NCI-H1417 (cell line): ENCODE results near the gene WDR46.

ENCODE experiments used
- DNase-seq, 3 experiments: peaks; one replicate each; lab custom pipeline; 2025; lab: John Stamatoyannopoulos, UW

Gene WDR46, protein sequence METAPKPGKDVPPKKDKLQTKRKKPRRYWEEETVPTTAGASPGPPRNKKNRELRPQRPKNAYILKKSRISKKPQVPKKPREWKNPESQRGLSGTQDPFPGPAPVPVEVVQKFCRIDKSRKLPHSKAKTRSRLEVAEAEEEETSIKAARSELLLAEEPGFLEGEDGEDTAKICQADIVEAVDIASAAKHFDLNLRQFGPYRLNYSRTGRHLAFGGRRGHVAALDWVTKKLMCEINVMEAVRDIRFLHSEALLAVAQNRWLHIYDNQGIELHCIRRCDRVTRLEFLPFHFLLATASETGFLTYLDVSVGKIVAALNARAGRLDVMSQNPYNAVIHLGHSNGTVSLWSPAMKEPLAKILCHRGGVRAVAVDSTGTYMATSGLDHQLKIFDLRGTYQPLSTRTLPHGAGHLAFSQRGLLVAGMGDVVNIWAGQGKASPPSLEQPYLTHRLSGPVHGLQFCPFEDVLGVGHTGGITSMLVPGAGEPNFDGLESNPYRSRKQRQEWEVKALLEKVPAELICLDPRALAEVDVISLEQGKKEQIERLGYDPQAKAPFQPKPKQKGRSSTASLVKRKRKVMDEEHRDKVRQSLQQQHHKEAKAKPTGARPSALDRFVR

DNA sequence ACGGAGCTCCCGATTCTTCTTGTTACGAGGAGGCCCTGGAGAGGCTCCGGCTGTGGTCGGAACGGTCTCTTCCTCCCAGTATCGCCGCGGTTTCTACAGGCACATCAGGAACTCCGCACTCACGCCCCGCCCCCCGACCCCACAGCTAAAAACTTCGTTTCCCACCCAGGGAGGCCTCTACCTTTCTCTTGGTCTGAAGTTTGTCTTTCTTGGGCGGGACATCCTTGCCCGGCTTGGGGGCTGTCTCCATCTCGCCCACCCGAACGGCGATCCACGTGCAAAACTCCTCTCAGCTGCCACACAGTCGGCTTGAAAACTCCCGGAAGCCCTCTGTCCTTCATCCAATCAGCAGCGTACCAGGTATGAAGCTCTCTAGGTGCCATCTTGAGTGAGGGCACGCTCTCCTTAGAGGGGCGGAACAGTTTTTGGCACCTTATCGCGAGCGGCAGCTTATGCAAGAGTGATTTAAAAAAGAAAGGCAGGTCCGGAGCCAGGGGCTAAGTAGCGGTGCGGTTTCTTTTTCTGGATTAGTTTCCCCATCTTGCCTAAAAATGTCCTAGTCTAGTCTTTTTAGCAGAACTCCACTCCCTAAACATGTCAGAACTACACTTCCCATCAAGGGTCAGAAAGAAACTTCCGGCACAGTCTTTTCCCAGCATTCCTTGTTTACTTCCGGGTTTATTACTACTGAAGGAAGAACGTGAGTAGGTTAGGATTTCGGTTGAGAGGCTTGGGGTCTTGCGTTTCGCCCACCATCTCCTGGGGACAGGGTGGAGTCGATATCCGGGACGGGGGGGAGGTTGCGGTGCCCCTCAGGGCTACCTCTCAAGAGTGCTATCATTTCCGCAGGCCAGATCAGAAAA is at the start of gene WDR46, which contains the start of gene PFDN6:
WDR46 (minus strand) TSS at position 319 of the 863 bp plus-strand sequence; CDS start at position 250, 69 bp downstream.
PFDN6 (plus strand) TSS at position 681 of the 863 bp plus-strand sequence. CDS start 256 bp downstream, outside the sequence.
- DNase-seq = peak; percentile 83 to 96 (median 93)

DNA sequence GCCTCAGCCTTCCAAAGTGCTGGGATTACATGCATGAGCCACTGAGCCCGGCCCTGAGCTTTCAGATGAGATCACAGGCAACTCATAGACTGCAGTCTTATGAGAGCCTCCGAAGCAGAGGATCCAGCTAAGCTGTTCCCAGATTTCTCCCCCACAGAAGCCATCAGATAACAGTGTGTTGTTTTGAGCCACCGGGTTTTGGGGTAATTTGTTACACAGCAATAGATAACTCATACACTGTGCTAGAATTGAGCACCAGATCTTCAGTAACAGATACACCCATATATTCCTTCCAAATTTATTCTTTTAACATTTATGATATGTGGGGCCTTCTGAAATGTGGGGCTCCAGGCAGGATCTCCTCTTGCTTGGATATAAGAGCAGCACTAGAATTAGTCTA is 47.5 kb upstream of the WDR46 start:
- no peak for DNase-seq

DNA sequence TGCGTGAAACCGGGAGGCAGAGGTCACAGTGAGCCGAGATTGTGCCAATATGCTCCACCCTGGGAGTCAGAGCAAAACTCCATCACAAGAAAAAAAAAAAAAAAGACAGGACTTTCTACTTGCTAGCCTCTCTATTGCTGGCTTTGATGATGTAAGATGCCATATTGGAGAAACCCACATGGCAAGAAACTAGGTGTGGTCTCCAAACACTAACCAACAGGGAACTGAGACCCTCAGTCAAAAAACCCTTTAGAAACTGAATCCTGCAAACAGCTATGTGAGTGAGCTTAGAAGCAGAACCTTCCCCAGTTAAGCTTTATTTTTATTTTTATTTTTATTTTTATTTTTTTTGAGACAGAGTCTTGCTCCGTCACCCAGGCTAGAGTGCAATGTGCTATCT is 46.9 kb upstream of the WDR46 start:
- DNase-seq = no peak

DNA sequence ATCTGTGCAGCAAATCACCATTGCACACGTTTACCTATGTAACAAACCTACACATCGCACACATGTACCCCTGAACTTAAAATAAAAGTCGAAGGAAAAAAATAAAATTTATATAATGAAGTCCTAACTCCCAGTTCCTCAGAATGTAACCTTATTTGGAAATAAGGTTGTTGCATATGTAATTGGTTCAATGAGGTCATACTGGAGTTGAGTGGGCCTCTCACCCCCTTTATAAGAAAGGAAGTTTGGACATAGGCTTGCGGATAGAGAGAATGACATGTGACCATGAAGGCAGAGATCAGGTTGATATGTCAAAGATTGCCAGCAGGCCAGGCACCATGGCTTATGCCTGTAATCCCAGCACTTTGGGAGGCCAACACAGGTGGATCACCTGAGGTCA is 44.6 kb upstream of the WDR46 start:
- no peak for DNase-seq

DNA sequence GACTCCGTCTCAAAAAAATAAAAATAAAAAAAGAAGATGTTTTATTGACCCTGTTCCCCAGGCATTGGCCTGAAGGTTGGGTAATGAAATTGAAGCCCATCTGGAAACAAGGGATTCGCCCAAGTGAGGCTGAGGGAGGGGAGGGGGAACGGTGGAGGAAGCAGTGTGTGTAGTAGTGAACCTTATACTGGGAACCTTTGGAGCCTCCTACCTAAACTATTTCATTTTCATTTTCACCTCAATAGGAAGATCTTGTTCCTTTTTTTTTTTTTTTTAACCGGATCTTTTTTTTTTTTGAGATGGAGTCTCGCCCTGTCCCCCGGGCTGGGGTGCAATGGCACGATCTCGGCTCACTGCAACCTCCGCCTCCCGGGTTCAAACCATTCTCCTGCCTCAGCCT is 41.7 kb upstream of the WDR46 start:
- DNase-seq = no peak

DNA sequence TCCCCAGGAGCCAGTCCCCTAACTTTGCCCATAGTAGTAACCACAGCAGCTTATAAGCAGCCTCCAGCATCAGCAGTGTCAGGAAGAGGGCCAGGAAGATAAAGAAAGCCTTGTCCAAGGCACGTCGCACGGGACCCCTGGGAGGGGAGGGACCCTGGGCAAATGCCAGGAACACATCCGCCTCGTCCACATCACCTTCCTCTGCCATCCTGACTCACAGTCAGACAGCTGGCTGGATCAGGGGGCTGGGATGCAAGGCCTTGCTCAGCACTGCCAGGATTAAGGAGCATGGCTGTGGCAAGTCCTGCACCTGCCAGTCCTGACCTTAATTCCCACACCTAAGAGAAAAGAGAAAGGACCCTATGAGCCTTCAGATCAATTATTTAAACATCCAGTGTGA is 40.0 kb upstream of the WDR46 start:
- DNase-seq = no peak

DNA sequence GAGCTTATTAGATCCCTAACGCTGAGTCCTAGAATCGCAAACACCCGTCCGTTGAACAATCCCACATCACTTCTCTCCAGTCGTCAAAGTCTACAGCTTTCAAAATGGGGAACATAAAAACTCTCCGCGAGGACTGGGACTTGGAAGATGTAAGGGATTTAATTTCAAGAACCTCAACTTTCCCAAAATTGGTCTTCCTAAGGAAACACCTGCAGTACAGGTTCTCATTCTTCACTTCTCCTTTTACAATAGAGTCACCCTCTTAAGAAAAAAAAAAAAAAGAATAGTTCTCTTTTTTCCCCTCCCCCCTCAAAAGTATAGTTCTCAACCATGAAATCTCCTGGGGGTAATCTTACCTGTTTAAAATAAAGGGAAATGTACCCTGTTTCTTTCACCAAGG is 35.1 kb upstream of the WDR46 start:
- peak in 2 of 3 experiments; percentile 36 to 82 for DNase-seq

DNA sequence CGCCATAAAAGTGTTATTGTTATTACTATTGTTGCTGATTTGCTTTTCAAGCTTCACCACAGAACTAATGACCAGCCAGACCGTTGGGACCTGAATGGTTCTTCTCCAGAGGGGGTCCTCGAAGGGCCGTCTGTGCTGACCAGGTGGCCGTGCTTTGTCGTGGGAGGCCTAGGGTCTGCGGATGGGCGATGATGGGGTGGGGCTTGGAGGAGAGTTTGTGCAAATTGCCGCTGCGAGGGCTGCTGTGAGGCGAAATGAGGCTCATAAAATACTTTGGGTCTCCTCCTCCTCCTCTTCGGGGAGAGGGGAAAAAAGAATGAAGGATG is 34.5 kb upstream of the WDR46 start:
- DNase-seq = peak in 2 of 3 experiments; percentile 89 to 94

DNA sequence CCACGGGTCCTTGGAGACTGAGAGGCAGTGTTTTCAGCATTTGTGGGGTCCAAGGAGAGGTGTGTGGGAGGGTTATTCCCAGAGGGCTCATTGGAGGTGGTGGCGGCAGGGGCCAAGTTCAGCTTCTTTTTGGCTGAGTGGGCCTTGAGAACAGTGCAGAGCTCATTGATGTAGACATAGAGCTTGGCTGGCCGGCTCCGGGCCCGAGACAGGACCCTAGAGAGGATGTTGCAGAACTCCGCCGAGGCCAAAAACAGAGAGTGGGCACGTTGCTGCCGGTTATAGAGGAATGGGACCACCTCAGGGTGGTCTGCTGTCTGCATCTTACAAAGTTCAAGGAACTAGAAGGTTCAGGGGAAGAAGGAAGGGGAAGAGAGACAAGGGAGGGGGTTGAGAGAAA is 32.2 kb upstream of the WDR46 start:
- no peak for DNase-seq

DNA sequence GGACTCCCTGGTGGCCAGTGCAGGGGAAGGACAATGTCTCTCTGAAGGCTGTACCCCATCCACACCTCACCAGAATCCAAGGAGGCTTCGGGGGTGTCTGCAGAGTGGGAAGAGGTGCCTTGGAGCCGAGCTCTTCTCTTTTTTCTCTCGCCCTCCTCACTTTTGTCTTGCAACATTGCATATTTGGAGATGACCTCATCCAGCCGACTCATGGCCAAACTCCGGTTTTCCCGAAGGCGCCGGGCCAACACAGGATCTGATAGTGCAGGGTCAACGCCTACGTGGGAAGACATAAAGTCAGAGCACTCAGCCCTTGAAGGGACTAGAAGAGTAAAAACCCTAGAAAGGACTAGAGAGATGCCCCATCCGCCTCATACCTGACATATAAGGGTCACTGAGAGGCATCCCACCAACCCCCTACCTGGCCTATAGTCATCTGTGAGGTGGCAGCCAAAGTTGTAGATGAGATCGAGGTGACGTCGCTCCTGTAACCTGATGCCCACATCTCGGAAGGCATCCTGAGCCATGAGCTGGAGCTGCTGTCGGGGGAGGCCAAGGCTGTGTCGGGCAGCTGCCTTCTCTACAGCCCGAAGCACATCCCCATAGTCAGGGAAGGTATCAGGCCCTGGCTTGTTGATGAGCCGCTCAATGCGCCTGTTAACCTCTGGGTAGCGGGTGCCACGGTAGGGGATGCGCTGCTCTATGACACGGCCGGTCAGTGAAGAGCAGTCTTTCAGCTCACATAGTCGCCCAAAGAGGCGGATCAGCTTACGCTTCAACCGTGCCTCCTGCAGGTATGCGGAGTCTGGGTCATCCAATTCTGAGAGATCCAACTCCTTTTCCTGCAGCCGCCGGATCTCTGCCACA is 31.5 kb upstream of the WDR46 start:
- no peak for DNase-seq

DNA sequence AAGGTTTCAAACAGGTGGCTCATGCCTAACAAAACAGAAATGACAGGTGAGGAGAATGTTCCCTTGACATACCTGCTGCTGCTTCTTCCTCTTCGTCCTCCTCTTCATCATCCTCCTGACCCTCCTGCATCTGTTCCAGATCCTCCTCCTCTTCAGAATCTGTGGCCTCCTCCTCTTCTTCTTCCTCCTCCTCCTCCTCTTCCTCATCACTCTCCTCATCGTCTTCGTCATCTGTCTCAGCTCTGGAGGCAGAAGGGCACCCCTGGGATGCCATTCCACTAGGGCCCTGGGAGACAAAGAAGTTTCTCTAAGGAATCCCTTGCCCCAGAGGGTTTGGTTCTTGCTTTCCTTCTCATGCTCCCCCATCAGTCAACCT is 30.9 kb upstream of the WDR46 start:
- DNase-seq = no peak

DNA sequence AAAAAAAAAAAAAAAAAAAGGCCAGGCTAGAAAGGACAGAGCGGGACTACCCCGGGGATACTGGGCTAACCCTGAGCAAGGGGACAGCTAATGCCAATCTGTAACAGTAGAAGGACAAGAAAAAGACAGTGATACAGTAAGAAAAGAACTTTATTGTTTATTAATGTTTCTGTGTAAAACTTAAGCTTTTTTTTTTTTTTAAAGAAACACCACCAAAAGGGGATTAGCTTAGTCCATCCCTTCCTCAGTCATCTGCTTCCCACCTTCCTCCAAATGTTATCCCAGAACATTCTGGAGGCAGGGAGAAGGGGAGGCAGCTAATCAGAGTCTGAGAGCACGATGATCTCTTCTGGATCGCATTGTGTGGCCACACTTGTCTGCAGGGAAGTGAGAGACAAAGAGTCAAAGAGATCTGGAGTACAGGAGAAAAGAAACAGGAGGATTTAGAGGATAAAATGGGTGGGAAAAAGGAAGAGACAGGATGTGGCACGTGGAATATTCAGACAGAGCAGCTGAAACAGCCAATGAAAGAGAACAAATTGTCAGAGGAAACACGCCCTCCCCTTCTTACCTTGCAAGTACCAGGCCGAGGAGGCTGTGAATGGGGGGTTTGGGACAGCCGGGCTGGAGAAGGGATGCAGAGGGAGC is 29.5 kb upstream of the WDR46 start:
- no peak for DNase-seq

DNA sequence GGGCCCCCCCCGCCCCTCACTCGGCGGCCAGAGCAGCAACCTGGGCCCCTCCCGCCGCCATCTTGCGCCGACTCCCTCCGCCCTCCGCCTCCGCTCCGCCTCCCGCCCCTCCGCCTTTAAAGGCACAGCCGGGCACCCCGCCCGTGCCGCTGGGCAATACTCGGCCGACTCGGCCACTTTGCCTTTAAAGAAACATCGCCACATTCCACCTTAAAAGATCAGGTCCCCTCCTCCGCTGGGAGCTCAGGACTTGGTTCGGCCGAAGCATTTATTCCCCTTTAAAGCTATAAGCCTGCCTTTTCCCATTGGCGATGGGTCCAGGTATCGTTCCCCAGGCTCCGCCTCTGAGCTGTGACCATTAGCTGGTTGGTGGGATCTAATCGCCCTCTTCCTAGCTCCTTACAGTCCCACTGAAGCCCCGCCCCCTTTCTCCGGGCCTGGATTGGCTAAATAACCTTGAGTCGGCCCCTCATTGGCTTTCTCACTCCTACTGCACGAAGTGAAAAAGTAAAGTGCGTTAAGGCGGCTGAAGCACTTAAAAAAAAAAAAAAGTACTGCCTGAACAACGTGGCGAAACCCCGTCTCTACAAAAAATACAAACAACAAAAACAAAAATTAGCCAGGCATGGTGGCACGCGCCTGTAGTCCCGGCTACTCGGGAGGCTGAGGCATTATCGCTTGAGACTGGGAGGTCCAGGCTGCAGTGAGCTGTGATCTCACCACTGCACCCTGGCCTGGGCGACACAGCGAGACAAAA is 28.8 kb upstream of the WDR46 start, which contains the start of gene ZBTB22:
ZBTB22 (minus strand) TSS at position 76 of the 757 bp plus-strand sequence. CDS start 828 bp downstream, outside the sequence.
- DNase-seq = peak; percentile 97 to 99 (median 99)

DNA sequence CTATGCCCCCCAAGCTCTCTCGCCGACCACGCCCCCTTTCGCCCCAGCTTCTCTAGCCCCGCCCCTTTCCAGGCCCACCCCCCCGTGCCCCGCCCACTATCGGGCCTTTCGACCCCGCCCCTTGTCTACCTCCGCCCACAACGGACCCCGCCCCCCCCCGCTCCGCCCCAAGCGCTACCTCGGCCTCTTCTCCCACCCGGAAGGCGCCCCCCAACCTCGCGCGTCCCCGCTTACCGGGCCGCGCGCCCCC is 28.3 kb upstream of the WDR46 start:
- peak in 1 of 3 experiments; percentile 72 for DNase-seq

DNA sequence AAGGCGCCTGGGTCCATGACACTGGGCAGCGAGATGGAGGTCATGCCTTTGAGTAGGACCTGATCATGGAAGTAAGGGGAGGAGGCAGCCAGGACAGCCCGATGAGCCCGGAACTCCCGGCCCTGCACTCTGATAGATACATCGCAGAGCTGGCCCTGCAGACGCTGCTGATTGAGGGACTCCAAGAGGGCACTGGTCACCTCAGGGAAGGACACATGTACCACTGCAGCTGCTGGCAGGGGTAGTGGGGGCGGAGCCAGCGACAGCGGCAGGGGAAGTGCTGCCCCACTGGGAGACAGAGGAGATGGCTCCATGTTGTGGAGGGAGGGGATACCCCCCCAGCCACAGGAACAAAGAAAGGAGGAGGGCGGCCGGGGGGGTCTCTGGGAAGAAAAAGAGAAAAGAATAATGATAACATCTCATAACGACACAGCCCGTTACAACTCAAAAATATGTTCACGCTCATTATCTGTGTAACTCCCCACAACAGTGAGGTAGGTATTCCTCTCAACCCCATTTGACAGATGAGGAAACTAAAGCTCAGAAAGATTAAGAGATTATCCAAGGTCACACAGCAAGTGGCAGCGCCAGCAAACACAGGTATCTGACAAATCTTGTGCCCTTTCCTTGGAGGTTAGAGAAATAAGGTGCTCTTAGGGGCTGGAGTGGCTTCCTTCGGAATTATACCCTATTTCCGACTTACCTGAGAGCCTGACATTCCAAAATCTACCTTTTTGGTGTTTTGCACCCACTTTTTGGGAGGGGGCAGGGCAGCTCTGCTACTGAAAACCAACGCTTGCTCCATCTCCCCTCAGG is 27.8 kb upstream of the WDR46 start:
- DNase-seq = peak in 1 of 3 experiments; percentile 64

DNA sequence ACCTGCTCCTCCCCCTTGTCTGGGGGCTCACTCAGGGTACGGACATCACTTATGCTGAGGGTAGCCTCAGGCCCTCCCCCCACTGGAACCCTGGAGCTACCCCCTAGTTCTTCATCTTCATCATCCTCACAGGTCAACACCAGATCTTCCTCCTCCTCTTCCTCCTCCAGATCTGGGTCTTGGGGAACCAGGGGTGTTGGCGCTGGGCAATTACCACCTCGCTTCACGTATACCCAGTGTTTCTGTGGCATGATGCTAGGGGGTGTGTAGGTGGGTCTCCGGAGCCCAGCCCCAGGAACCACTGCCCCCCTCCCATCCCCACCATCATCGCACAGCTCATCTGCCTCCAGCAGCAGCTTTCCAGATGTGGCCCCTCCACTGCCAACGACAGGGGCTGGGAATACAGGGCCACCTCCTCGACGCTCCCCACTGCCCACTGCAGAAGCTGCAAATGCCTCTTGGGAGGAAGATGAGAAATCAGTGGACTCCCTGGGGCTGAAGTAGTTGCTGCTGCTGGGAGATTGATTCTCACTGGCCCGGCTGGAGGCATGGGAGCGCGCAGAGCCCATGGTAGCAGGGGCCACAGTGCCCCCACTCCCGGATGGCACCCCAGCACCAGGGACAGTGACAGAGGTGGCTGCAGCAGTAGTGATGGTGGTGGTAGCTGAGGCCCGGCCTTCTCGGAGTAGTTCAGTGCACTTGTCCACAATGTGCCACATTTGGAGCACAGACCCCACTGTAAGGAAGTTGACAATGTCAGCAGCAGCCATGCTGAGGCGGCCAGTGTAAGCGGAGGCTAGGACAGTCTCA is 27.0 kb upstream of the WDR46 start:
- DNase-seq = no peak

DNA sequence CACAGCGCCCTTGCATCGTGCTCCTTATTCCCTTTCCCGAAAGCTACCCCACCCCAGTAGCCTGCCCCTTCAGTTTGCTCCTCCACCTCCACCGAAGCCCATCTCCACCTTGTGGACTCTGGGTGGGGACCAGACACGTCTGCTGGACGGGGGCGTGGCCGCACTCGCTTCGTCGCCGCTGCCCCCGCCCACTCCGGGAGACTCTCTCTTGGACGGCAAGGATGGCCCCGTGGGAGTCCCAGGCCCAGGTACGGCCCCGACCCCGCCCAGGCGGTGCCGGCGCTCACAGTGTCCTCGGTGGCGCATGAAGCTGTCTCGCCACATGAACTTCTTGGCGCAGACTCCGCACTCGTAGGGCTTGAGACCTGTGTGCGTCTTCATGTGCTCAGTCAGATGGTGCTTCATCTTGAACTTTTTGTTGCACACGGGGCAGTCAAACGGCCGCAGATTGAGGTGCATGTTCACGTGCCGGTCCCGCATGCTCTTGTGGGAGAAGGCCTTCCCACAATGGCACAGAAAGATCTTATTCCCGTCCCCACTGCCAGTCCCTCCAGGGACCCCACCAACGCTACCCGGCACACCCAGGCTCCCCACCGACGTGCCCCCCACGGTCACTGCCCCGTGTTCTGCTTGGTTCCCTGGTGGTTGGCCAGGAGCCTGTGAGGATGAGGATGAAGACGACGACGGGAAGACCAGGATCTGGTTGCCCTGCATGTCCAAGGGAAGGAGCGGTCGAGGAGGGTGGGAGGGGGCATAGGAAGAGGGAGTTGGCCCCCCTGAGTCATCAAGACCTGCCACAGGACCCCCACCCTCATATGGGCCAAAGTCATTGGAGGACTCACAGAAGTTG is 26.1 kb upstream of the WDR46 start:
- DNase-seq = peak in 1 of 3 experiments; percentile 77

DNA sequence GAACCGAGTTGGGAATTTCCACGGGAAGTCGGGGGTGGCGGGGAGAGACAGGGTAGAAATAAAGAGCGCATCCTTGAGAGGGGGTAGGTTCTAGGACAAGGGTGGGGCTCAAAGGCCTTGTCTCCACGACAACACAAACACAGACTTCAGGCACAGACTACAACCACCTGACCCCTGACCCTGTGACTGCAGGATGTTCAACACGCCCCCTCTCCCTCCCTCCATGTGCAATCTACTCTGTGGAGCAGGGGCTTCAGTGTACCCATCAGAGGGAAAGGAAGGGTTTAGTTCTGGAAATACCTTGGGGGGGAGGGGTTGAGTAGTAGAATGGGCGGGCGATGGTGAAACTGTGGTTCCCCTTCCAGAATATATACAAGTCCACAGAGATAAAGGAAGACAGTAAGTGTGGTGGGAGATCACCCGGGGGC is 25.5 kb upstream of the WDR46 start:
- DNase-seq = peak; percentile 31 to 64 (median 41)
